Measurements from ENCODE around the gene PAOX.

PAOX gene

GRCh38 chr10:133438711-133439273, 59.7 kb downstream of the PAOX start:
- Histone ChIP-seq H3K4me1 (ENCODE audit: control insufficient read depth in 2 of 2, insufficient read depth in 2 of 2, low read length in 2 of 2) (no peaks in the 10 kb centered on the region), H3K36me3 (ENCODE audit: control insufficient read depth in 2 of 2, insufficient read depth in 2 of 2, low read length in 2 of 2) (no peaks in the 10 kb centered on the region), H3K9ac (ENCODE audit: low read depth in 1 of 2, low read length in 2 of 2) (no peak overlapping the region), H3K27me3 (ENCODE audit: control insufficient read depth in 2 of 2, insufficient read depth in 2 of 2, low read length in 2 of 2) (no peaks in the 10 kb centered on the region), H3K4me3 (ENCODE audit: low read length in 2 of 2) (no peak overlapping the region), H3K9me3 (ENCODE audit: control insufficient read depth in 2 of 2, low read length in 2 of 2) (no peaks in the 10 kb centered on the region), H3K27ac (ENCODE audit: low read depth in 2 of 2, low read length in 2 of 2) (no peak overlapping the region)

- Histone ChIP-seq H3K9me3 (ENCODE audit: control insufficient read depth in 2 of 2, low read length in 2 of 2) (no peaks in the 10 kb centered on the region), H3K36me3 (ENCODE audit: control insufficient read depth in 2 of 2, insufficient read depth in 2 of 2, low read length in 2 of 2) (no peaks in the 10 kb centered on the region), H3K4me3 (ENCODE audit: low read length in 2 of 2) (no peak overlapping the region), H3K27ac (ENCODE audit: low read depth in 2 of 2, low read length in 2 of 2) (no peak overlapping the region), H3K9ac (ENCODE audit: low read depth in 1 of 2, low read length in 2 of 2) (no peak overlapping the region), H3K4me1 (ENCODE audit: control insufficient read depth in 2 of 2, insufficient read depth in 2 of 2, low read length in 2 of 2) (no peaks in the 10 kb centered on the region), H3K27me3 (ENCODE audit: control insufficient read depth in 2 of 2, insufficient read depth in 2 of 2, low read length in 2 of 2) (no peaks in the 10 kb centered on the region)
Measured at GRCh38 chr10:133439517-133440461, 60.7 kb downstream of the PAOX start.

- Histone ChIP-seq H3K9ac (ENCODE audit: low read depth in 1 of 2, low read length in 2 of 2) (no peak overlapping the region), H3K4me1 (ENCODE audit: control insufficient read depth in 2 of 2, insufficient read depth in 2 of 2, low read length in 2 of 2) (no peaks in the 10 kb centered on the region), H3K4me3 (ENCODE audit: low read length in 2 of 2) (no peak overlapping the region), H3K27ac (ENCODE audit: low read depth in 2 of 2, low read length in 2 of 2) (no peak overlapping the region), H3K9me3 (ENCODE audit: control insufficient read depth in 2 of 2, low read length in 2 of 2) (no peaks in the 10 kb centered on the region), H3K27me3 (ENCODE audit: control insufficient read depth in 2 of 2, insufficient read depth in 2 of 2, low read length in 2 of 2) (no peaks in the 10 kb centered on the region), H3K36me3 (ENCODE audit: control insufficient read depth in 2 of 2, insufficient read depth in 2 of 2, low read length in 2 of 2) (no peaks in the 10 kb centered on the region)
Measured at GRCh38 chr10:133440633-133441285, 61.7 kb downstream of the PAOX start.
